Activated CD8-positive, alpha-beta memory T cell treated with anti-CD3 and anti-CD28 coated beads, Interleukin-2, amount 50 U/mL, for 4 hours (primary cell): ENCODE measurements around the gene EIF4EBP2.

ENCODE experiments used
- DNase-seq: peaks from one replicate; pipeline ENCODE4 v3.0.0-alpha.2; 2020

The EIF4EBP2 gene, protein sequence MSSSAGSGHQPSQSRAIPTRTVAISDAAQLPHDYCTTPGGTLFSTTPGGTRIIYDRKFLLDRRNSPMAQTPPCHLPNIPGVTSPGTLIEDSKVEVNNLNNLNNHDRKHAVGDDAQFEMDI

DNA sequence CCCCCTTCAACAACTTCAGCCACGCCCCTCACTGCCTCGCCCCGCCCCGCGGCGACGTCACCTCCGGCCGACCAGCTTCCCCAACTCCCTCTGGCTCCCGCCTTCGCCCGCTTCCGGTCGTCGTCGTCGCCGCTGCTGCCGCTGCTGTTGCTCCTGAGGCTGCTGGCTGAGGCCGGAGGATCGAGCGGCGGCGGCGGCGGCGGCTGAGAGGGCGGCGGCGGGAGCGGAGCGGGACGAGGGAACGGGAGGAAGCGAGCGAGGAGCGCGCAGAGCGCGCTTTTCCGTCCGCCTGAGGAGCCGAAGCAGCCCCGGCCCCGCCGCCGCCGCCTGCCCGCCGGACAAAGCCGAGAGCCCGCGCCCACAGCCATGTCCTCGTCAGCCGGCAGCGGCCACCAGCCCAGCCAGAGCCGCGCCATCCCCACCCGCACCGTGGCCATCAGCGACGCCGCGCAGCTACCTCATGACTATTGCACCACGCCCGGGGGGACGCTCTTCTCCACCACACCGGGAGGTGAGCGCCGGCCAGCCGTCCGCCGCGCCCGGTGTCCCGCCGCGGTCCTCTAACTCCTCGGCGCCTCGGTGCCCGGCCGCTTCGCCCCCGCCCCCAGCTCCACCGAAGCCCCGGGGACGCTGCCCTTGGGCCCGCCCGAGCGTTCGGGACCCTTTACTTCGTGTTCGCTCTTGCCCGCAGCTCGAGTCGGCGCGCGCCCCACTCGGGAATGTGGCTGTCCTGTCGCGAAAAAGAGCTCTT lies at the start of gene EIF4EBP2:
TSS of gene EIF4EBP2 (plus strand) at position 110 of the 751 bp plus-strand sequence. CDS start at position 367, 257 bp downstream.
- DNase-seq, result peak; percentile 99

DNA sequence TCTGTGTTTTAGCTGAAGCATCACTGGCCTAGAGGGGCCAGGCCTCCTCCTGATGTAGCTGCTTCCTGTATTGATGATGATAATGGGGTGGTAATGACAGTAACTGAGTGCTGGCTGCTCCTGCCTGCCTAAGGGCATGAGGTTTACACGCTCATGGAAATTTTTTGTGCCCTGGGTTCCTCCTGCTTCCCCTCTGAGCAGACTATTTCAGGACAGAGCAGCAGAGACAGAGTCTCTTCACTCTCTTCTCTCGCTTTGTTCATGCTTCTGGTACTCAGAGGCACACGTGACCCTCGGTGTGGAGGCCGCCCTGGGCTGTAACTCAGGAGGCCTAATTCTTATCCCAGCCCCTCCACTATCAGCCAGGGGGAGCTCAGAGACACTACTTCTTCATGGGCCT lies 49.4 kb upstream of the EIF4EBP2 start:
- no peak for DNase-seq

DNA sequence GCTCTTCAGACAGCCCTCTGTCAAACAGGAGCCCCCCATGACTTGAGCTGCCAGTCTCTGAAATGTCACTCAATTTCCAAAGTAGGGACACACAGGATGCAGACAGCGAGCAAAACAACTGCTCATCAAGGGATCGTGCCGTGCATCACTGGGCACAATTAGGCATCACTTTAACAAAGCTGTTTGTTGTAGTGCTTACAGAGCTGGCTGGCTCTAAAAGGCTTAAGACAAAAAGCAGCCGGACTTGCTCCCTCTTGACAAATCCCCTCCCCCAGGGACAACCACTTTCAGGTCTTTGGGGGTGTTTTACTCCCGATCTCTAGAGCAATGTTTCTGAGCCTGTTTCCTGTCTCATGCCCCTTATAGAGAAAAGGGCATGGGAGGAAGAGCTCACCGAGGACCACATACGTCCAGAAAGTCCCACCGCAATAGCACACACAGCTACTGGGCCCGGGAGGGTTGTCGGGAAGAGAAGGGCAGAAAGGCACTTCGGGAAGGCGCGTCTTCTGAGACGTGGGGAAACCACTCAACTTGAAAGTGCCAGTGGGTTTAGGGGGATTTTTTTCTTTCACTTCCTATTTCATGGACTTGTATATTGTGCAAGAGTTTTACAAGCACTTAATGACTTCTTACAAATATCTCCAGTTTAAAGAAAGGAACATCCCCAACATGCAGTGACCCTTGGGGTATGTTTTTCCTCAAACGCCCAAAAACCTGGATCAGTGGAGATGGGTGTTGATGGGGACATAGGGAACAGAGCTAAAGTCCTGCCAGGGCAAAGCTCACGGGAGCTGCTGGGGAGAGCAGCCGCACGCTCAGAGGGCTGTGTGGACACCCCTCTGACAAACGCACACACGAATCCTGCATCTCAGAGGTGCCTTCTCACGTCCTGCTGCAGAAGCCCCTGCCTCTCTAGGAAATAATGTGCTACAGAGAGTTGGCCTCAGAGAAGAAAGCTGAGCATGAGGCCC lies 48.6 kb upstream of the EIF4EBP2 start:
- DNase-seq, result no peak

DNA sequence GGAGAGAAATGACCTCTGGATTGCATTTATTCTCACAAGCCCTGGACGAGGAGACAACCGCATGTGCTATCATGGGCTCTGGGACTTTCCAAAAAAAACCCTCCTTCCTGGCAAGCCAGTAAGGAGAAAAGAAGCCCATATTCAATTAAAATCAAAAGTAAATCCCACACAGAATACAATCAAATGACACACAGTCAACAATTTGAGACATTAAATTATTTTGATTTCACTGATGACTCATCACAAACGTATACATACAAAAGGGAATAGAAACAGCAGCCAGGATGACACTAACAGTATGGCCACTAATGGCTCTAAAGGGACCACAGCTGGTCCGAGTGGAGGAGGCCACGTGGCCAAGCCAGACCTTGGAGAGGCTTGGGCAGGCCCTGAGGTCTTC lies 46.4 kb upstream of the EIF4EBP2 start:
- DNase-seq, result no peak

DNA sequence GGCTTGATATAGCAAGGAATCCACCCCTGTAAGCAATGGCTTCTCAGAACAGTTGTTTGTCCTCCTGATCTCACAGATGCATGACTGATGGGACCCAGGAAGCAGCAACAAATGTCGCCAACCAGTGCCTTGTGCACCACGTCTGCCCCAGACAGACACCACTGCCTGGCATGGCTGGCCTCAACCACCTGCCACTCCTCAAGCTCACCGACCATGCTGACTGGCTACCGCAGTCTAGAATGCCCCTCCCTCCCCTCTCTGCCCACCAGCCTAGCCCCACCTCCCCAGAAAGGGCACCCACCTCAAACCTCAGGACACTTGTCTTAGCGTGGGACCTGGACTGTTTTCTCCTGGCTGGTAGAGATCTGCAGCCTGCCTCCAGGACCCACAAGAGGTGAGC lies 45.5 kb upstream of the EIF4EBP2 start:
- DNase-seq, result no peak

DNA sequence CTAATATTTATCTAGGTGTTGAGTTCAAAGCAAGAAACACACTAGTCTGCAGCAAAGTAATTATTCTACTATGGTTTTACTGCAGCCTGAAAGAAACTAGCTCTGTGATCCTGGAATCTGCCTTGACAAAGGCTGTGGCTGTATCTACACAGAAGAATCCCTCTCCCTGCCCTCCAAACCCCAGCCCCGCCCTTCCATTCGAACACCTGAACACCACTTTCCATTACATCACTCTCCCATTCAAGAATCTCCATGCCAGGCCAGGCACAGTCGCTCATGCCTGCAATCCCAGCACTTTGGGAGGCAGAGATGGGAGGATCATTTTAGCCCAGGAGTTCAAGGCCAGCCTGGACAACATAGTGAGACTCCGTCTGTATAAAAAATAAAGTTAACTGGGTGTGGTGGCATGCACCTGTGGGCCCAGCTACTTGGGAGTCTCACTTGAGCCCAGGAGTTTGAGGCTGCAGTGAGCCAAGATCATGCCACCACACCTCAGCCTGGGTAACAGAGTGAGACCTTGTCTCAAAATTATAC lies 44.9 kb upstream of the EIF4EBP2 start:
- no peak for DNase-seq

DNA sequence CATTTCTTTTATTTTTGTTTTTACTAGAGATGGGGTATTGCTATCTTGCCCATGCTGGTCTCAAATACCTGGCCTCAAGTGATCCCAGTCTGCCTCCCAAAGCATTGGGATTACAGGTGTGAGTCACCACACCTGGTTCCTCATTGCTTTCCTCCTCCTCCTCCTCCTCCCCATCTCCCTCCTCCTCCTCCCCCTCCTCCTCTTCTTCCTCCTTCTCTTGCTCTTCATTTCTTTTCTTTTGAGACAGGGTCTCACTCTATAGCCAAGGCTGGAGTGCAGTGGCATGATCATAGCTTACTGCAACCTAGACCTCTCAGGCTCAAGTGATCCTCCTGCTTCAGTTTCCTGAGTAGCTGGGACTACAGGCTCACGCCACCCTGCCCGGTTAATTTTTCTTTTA lies 43.7 kb upstream of the EIF4EBP2 start:
- no peak for DNase-seq

DNA sequence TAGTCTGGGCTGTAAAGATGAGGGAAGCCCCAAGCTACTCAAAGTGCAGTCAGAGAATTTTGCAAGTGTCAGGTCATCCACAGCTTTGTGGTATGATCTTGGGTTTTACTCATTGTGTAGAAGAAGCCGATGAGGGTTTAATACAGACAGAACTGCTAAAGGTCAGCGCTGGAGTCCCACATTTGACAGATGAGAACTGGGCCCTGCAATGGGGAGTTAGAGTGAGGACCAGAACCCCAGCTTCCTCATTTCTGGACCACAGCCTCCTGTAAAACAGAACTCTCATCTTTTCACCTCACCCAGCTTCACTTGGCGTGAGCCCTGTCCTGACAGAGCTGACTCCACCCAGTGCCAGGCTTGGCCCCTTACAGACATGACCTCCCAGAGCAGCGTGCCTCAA lies 41.6 kb upstream of the EIF4EBP2 start:
- no peak for DNase-seq

DNA sequence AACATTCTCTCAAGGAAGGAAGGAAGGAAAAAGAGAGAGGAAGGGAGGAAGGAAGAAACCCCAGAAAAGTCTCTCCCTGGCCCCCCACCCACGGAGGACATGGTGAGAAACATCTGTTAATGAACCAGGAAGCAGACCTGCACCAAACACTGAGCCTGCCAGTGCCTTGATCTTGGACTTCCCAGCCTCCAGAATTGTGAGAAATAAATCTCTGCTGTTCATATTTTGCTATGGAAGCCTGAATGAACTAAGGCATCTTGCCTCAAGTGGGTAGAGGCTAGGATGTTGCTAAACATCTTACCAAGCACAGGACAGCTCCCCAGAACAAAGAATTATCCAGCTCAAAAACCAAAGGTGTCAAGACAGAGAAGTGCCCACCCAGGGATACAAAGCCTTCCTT lies 40.7 kb upstream of the EIF4EBP2 start:
- DNase-seq, result no peak

DNA sequence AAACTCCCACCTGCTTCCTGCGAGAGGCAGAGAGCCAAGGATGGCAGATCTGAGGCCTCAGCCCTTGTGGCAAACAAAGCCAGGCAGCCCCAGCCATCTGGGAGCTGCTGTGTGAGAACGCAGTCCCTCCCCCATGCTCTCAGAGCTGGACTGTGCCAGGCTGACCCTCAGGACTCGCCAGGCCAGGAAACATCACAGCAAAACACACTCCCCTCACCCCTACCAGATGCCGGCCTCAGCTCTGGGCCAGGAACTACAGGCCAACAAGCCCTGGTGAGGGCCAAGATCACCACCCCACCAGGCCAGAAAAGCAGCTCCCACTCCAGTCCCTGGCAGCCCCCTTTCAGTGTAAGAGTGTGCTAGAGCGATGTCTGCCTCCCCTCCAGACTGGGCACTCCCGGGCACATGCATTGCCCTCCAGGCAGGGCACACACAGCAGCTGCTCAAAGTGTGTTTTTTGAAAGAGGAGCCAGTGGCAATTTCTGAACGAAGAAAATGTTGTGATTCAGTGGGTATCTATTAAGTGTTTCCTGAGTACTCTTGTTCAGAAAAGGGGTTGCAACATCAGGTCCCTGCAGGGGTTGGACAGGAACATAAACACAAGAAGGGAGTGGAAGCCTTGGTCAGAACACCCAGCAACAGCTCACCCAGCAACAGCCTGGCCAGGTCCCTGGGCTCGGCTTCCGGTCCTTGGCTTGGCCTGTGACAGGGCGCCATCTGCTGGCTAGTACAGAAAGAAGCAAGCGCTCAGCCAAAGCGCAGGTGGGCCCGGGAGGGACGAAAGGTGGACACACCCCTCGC lies 39.8 kb upstream of the EIF4EBP2 start:
- peak; percentile 82 for DNase-seq

DNA sequence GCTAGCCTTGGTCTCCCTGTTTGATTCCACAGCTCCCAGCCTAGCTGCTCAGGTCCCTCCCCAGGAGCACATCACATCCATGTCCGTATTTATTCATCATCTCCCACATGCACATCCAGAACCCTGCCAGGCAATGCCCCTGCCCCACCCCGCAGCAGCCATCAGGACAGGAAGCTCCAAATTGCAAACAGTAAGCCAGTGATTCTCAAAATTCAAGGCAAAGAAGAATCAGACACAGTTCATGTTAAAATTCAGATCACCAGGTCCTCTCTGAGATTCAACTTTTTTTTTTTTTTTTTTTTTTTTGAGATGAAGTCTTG lies 39.2 kb upstream of the EIF4EBP2 start:
- no peak for DNase-seq

DNA sequence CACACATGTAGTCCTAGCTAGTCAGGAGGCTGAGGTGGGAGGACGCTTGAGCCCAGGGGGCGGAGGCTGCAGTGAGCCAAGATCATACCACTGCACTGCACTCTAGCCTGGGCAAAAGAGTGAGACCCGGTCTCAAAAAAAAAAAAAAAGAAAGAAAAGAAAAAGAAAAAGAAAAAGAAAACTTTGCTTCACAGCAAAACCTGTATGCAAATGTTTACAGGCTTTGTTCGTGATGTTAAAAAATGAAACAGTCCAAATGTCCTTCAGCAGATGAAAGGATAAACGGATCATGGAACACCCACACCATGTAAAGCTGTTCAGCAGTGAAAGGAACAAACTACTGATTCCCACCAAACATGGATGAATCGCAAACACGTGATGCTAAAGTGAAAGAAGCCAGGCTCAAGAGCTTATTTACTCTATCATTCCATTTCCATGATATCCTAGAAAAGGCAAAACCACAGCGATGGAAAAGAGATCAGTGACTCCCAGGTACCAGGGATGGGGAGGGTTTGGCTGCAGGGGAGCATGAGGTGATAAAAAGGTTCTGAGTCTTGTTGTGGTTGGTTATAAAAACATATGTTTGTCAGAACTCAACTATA lies 36.6 kb upstream of the EIF4EBP2 start:
- no peak for DNase-seq

DNA sequence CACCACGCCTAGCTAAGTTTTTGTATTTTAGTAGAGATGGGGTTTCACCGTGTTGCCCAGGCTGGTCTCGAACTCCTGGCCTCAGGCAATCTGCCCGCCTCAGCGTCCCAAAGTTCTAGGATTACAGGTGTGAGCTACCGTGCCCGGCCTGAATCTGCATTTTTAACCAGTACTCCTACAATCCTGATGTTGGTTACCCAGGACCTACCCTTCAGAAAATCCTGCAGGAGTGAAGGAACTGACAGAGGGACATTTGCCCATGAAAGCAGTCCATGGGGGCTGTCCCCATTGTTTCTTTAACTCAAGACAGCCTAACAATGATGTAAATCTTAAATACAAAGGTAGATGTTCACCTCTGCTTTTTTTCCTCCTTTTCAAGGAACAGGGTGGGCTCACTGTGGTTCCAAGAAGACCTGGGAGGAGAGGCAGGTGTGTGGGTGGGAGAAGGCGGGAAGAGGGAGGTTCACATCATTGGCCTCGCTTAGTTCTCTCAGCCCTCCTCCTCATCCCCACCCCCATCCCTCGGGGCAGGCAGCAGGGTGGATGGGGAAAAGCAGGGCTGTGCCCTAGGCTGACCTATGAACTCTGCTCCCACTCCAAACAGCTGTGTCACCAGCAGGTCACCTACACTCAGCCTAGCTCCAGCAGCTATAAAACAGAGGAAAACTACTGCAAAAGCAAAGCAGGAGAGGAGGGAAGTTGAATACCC lies 35.0 kb upstream of the EIF4EBP2 start:
- DNase-seq, result no peak

DNA sequence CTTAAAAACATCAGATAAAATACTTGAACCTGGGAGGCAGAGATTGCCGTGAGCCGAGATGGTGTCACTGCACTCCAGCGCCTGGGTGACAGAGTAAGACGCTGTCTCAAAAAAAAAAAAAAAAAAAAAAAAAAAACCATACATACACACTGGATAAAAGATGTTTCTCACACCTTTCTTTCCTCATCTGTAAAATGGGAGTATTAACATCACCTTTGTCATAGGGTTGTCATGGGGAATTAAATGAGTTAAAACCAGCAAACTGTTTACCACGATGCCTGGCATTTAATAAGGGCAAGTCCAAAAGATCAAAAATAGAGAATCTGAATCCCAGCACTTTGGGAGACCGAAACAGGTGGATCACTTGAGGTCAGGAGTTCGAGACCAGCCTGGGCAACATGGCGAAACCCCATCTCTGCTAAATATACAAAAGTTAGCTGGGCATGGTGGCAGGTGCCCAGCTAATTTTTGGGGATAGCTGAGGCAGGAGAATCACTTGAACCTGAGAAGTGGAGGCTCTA lies 34.4 kb upstream of the EIF4EBP2 start:
- DNase-seq, result no peak

DNA sequence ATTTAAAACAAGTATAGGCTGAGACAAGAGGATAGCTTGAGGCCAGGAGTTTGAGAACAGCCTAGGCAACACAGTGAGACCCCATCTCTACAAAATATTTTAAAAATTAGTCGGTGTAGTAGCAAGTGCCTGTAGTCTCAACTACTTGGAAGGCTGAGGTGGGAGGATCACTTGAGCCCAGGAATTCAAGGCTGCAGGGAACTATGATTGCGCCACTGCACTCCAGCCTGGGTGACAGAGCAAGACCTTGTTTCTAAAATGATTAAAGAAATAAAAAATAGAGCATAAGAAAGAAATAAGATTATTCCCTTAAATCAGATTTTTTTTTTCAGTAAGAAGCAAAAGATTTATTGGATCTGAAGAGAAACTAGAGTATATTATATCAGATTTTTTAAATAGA lies 33.2 kb upstream of the EIF4EBP2 start:
- no peak for DNase-seq

DNA sequence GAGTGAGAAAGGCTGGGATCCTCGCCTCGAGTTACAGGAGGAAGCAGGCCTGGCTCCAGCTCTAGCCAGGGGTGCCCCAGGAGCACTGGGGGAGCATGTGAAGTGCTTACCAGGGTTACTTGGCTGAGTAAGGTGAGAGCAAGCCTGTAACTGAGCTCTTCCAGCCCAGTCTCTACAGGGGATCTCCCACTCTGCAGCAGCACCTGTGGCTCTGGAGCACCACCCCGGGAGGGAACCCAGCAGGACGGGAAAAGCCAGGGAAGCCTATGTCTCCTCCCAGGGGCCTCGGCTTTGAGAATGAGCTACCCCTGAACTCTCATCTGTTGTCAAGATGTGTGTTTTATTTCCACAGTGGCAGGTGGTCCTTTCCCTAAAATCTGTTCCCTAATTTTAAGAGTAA lies 32.1 kb upstream of the EIF4EBP2 start:
- no peak for DNase-seq

DNA sequence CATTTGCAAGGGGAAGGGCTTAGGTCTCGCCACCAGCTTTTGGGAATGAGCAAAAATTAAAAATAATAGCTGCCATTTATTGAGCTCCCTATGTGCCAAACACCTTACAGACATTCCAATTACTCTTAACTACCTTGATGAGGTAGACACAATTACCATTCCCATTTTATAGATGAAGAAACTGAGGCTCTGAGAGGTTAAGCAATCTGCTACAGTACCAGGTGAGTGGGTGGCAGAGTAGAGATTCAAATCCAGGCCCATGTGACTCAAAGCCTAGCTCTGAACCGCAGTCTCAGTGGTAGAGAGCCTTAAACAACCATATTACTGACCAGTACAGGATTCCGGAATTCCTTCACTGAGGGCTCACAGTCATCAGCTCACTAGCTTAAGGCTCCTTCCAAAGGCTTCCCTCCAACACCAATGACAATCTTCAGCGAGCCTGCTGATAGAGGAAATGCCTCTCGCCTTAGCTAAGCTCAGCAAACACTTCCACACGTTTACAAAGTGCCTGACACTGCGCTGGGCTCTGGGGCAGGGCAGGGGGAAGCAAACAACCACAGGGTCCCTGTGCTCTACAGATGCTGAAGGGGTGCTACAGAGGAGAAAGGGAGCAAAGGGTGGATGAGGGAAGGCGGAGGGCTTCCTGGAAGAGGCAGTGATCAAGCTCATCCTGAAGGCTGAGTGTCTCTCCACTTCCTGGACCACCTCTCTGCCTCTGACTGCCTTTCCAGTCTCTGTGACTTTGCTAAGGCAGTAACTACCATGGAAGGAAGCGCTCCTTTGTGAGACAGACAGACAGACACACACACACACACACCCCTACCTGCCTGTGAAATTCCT lies 28.9 kb upstream of the EIF4EBP2 start:
- DNase-seq, result no peak

DNA sequence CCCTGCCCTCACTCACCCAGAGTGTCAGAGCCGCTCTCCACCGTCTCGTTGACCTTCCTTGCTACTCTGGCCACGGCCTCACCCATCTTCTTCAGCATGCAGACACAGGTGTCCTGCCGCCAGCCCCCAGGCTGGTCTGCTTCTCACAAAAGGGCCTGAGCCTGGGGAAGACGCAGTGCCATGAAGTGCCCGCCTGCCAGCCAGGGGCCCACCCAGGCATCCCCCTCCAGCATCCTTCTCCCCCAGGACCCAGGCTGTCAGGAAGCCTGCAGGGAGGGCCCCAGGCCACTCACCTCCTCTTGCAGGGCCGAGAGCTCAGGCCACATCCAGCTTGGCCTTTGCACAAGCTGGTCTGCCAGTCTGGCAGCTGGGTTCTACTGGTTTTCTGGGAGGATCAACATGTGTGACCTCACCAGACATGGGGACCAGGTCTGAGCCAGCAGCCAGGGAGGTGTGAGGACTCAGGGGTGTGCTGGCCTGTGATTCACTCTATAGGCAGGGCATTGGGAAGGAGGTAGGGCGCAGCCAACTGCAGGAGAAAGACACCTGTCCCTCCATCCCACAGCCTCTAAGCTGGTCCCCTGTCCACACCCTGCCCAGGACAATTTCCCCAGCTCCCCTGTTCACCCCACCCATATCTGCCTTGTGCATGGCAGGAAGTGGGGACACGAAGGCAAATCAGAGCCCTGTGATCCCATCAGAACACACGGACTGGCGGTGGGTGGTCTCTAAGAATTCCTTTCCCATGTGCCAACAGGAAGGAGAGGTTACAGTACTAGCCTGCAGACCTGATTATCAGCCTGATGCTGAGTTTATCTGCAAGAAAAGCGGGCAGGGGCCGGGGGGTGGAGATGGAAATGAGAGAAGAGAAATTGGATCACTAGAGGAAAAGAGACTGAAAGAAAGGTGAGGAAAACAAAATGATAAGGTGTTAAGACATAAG lies 27.2 kb upstream of the EIF4EBP2 start:
- no peak for DNase-seq

DNA sequence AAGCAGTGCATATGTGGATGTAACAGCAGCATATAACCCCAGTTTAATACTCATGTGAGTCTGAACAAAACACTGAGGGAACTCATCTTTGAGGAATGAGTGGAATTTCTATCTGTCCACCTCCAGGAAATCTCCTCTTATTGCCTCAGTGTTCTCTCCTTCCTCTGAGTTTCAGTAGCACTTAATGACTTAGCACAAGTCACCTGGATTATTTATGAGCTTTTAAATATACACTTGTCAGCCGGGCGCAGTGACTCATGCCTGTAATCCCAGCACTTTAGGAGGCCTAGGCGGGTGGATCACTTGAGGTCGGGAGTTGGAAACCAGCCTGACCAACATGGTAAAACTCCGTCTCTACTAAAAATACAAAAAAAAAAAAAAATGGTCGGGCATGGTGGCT lies 25.8 kb upstream of the EIF4EBP2 start:
- DNase-seq, result no peak
